Measurements from ENCODE around the gene FARP1. TPM values are rescaled to one million over a fixed set of nuclear protein-coding genes. Genes with fewer than 3 reads are reported as not detected.

Gene FARP1
- total RNA-seq, 1 experiment from 2014 or later, result 96.6 TPM

- no peak for TF ChIP-seq MLX (CRISPR knock-in tag; IDR thresholded peaks at IDR 0.05)
- no peak for TF ChIP-seq MXD4 (CRISPR knock-in tag; IDR thresholded peaks at IDR 0.05; ENCODE audit: borderline replicate concordance)
Measured at GRCh38 chr13:98484289-98485219, 341.7 kb downstream of the FARP1 start (continued).

GRCh38 chr13:98485561-98485960 lies 342.7 kb downstream of the FARP1 start:
- no peak for TF ChIP-seq ERG (CRISPR knock-in tag; IDR thresholded peaks at IDR 0.05)
- TF ChIP-seq ZNF532 (CRISPR knock-in tag; IDR thresholded peaks at IDR 0.05; ENCODE audit: borderline replicate concordance), result peak; percentile 64; the same call in 1 of the 2 replicates
- 0 out of 2 replicates have a peak, but pooled peaks have one; percentile 4 for TF ChIP-seq EMX1 (CRISPR knock-in tag; IDR thresholded peaks at IDR 0.05)
- no peak for TF ChIP-seq MXD4 (CRISPR knock-in tag; IDR thresholded peaks at IDR 0.05; ENCODE audit: borderline replicate concordance)
- H3K27me3 Mint-ChIP-seq (ENCODE audit: low read depth), result no peaks in the 10 kb centered on the region
- 0 out of 2 replicates have a peak, but pooled peaks cover 2% of the 10 kb centered on the region for H3K36me3 Mint-ChIP-seq
- peak overlapping the region; percentile 93 for H3K27ac Mint-ChIP-seq
- ChIA-PET CTCF (interaction anchor here (0.8 to 5.7 kb wide), 9 partner anchors 9 to 188 kb away, joined by 3 to 72 read pairs (median 15); no protein-coding TSS in a partner anchor), POLR2A (interaction anchor here (1.3 to 1.9 kb wide), 6 partner anchors 9 to 157 kb away, joined by 3 to 9 read pairs (median 4); partner anchors contain the start of gene STK24)
- peaks cover 94% of the 10 kb centered on the region for H3K4me1 Mint-ChIP-seq
- DNase-seq (ENCODE audit: low spot score), result no peak
- H3K4me3 Mint-ChIP-seq, result no peak overlapping the region
- no peaks in the 10 kb centered on the region for H3K9me3 Mint-ChIP-seq
- ATAC-seq, result no peak

GRCh38 chr13:98486412-98486811 lies 343.5 kb downstream of the FARP1 start:
- DNase-seq (ENCODE audit: low spot score), result no peak
- ChIA-PET CTCF (interaction anchor here (0.8 to 5.7 kb wide), 2 partner anchors 19 to 167 kb away, joined by 4 to 72 read pairs; no protein-coding TSS in a partner anchor), POLR2A (no interaction called here)
- Mint-ChIP-seq H3K27ac (peak overlapping the region; percentile 30), H3K27me3 (ENCODE audit: low read depth) (no peaks in the 10 kb centered on the region), H3K36me3 (no peaks in the 10 kb centered on the region), H3K4me1 (peaks cover 95% of the 10 kb centered on the region), H3K9me3 (no peaks in the 10 kb centered on the region), H3K4me3 (no peak overlapping the region)
- no peak for TF ChIP-seq ZNF671 (CRISPR knock-in tag; IDR thresholded peaks at IDR 0.05)
- TF ChIP-seq GTF2I (CRISPR knock-in tag; conservative IDR thresholded peaks at IDR 0.05), result no peak
- no peak for TF ChIP-seq ZNF121 (CRISPR knock-in tag; IDR thresholded peaks at IDR 0.05)
- no peak for TF ChIP-seq RORB (CRISPR knock-in tag; IDR thresholded peaks at IDR 0.05)
- no peak for TF ChIP-seq ZNF263 (CRISPR knock-in tag; IDR thresholded peaks at IDR 0.05; ENCODE audit: low read depth)
- no peak for ATAC-seq

GRCh38 chr13:98487016-98487415 lies 344.1 kb downstream of the FARP1 start:
- no peak for DNase-seq (ENCODE audit: low spot score)
- no peak for ATAC-seq
- ChIA-PET CTCF (interaction anchor here (1.3 kb wide), 1 partner anchor 186 kb away, joined by 3 read pairs; no protein-coding TSS in a partner anchor), POLR2A (no interaction called here)
- peaks cover 96% of the 10 kb centered on the region for H3K4me1 Mint-ChIP-seq
- no peaks in the 10 kb centered on the region for H3K9me3 Mint-ChIP-seq
- H3K4me3 Mint-ChIP-seq, result no peak overlapping the region
- H3K27me3 Mint-ChIP-seq (ENCODE audit: low read depth), result no peaks in the 10 kb centered on the region
- no peaks in the 10 kb centered on the region for H3K36me3 Mint-ChIP-seq
- peak overlapping the region; percentile 30 for H3K27ac Mint-ChIP-seq
- no peak for TF ChIP-seq KAT7 (CRISPR knock-in tag; IDR thresholded peaks at IDR 0.05; ENCODE audit: borderline replicate concordance)
- TF ChIP-seq AFF4 (CRISPR knock-in tag; IDR thresholded peaks at IDR 0.05; ENCODE audit: borderline replicate concordance), result no peak
- TF ChIP-seq ERG (CRISPR knock-in tag; IDR thresholded peaks at IDR 0.05), result no peak
- no peak for TF ChIP-seq TEAD4 (CRISPR knock-in tag; IDR thresholded peaks at IDR 0.05)
- no peak for TF ChIP-seq TEAD1 (CRISPR knock-in tag; IDR thresholded peaks at IDR 0.05)
- no peak for TF ChIP-seq ETV6 (CRISPR knock-in tag; IDR thresholded peaks at IDR 0.05)
- no peak for TF ChIP-seq IRF2 (CRISPR knock-in tag; IDR thresholded peaks at IDR 0.05; ENCODE audit: borderline replicate concordance, low read depth)
- no peak for TF ChIP-seq MXD4 (CRISPR knock-in tag; IDR thresholded peaks at IDR 0.05; ENCODE audit: borderline replicate concordance)
- no peak for TF ChIP-seq NFATC4 (CRISPR knock-in tag; IDR thresholded peaks at IDR 0.05)

Measured in WTC11 (cell line).